HEK293 (cell line): ENCODE measurements around the gene TSHZ3.

Experiments used
- CTCF ChIA-PET: fragments of 350-600 bp; formaldehyde crosslinking; extraction: SDS; loops from one replicate; lab custom pipeline; 2021; ENCODE audit warnings: antibody characterized with exemption; lab: Yijun Ruan, JAX
- POLR2A ChIA-PET: fragments of 300-600 bp; formaldehyde crosslinking; extraction: SDS; loops from one replicate; lab custom pipeline; 2020; ENCODE audit warnings: antibody characterized with exemption, inconsistent platforms; lab: Yijun Ruan, JAX
- H3K27ac ChIP-seq: fragments of 200-500 bp; sonication (Bioruptor generic); 2 replicates; pipeline ENCODE4 v1.5.1; 2014; ENCODE audit warnings: low read depth, low read length, control low read depth, inconsistent platforms; ENCODE audit errors: extremely low read depth
- H3K36me3 ChIP-seq, 2 experiments: fragments of 200-500 bp in 1 of 2; sonication (Bioruptor generic) in 1 of 2; 1 replicate in 1 of 2; 2 replicates in 1 of 2; pipeline ENCODE4 v1.5.1; 2014 to 2017; ENCODE audit warnings: inconsistent platforms in 2 of 2, low read length in 2 of 2; ENCODE audit not compliant: control insufficient read depth in 2 of 2, insufficient read depth in 1 of 2
- H3K4me1 ChIP-seq: fragments of 200-500 bp; sonication (Bioruptor generic); 2 replicates; pipeline ENCODE4 v1.5.1; 2014; ENCODE audit warnings: mild to moderate bottlenecking, low read length, inconsistent platforms; ENCODE audit not compliant: control insufficient read depth, insufficient read depth
- H3K4me3 ChIP-seq: 2 replicates; pipeline ENCODE4 v1.5.1; 2011; ENCODE audit warnings: low read depth, mild to moderate bottlenecking, control low read depth, low read length, moderate library complexity
- H3K9me3 ChIP-seq: fragments of 200-500 bp; sonication (Bioruptor generic); 2 replicates; pipeline ENCODE4 v1.5.1; 2014; ENCODE audit warnings: low read depth, low read length, inconsistent platforms; ENCODE audit not compliant: control insufficient read depth, insufficient read depth
- EGR2 ChIP-seq: fragments of 450-650 bp; formaldehyde crosslinking; IDR thresholded peaks from 2 replicates; pipeline ENCODE4 v1.5.1; 2016; ENCODE audit warnings: low read depth, missing biosample characterization, missing genetic modification characterization
- GLIS1 ChIP-seq: fragments of 450-650 bp; formaldehyde crosslinking; IDR thresholded peaks from 2 replicates; pipeline ENCODE4 v1.5.1; 2016; ENCODE audit warnings: missing biosample characterization, missing genetic modification characterization
- PBX3 ChIP-seq: sonication (generic); formaldehyde crosslinking; IDR thresholded peaks from 2 replicates; pipeline ENCODE4 v1.8.1; 2022; ENCODE audit warnings: mild to moderate bottlenecking, moderate library complexity, missing genetic modification reagents
- SCRT2 ChIP-seq: fragments of 450-650 bp; formaldehyde crosslinking; IDR thresholded peaks from 2 replicates; pipeline ENCODE4 v1.5.1; 2016; ENCODE audit warnings: missing biosample characterization, missing genetic modification characterization
- YY1 ChIP-seq: fragments of 450-650 bp; formaldehyde crosslinking; IDR thresholded peaks from 2 replicates; pipeline ENCODE4 v1.5.1; 2018; ENCODE audit warnings: missing biosample characterization, missing genetic modification characterization
- ZBTB26 ChIP-seq: fragments of 450-650 bp; formaldehyde crosslinking; optimal IDR thresholded peaks from 2 replicates; pipeline ENCODE3; 2016; ENCODE audit warnings: missing biosample characterization, mild to moderate bottlenecking, missing genetic modification characterization
- ZBTB44 ChIP-seq: fragments of 450-650 bp; IDR thresholded peaks from 2 replicates; pipeline ENCODE4 v1.5.1; 2018; ENCODE audit warnings: missing biosample characterization, mild to moderate bottlenecking, missing genetic modification characterization
- ZBTB7A ChIP-seq: fragments of 450-650 bp; formaldehyde crosslinking; IDR thresholded peaks from 2 replicates; pipeline ENCODE4 v1.5.1; 2016; ENCODE audit warnings: low read depth, missing biosample characterization, missing genetic modification characterization
- ZNF146 ChIP-seq: fragments of 450-650 bp; formaldehyde crosslinking; IDR thresholded peaks from 2 replicates; pipeline ENCODE4 v1.5.1; 2016; ENCODE audit warnings: missing biosample characterization, missing genetic modification characterization
- ZNF155 ChIP-seq: fragments of 450-650 bp; formaldehyde crosslinking; IDR thresholded peaks from 2 replicates; pipeline ENCODE4 v1.5.1; 2016; ENCODE audit warnings: missing biosample characterization, missing genetic modification characterization
- ZNF157 ChIP-seq: fragments of 450-650 bp; formaldehyde crosslinking; IDR thresholded peaks from 2 replicates; pipeline ENCODE4 v1.5.1; 2016; ENCODE audit warnings: missing biosample characterization, missing genetic modification characterization
- ZNF274 ChIP-seq, 2 experiments: fragments of 200-500 bp in 1 of 2; fragments of 450-650 bp in 1 of 2; sonication (Bioruptor generic) in 1 of 2; formaldehyde crosslinking in 1 of 2; IDR thresholded peaks; 2 replicates each; pipeline versions ENCODE4 v1.5.1 to v1.6.1; 2014 to 2016; ENCODE audit warnings: borderline replicate concordance in 1 of 2, inconsistent platforms in 1 of 2, low read length in 1 of 2, missing biosample characterization in 1 of 2, missing genetic modification characterization in 1 of 2
- ZNF324 ChIP-seq: fragments of 450-650 bp; formaldehyde crosslinking; IDR thresholded peaks from 2 replicates; pipeline ENCODE4 v1.5.1; 2016; ENCODE audit warnings: missing biosample characterization, missing genetic modification characterization
- ZNF544 ChIP-seq: fragments of 450-650 bp; formaldehyde crosslinking; IDR thresholded peaks from 2 replicates; pipeline ENCODE4 v1.5.0; 2017; ENCODE audit warnings: missing biosample characterization, missing genetic modification characterization
- ZNF571 ChIP-seq: fragments of 450-650 bp; formaldehyde crosslinking; IDR thresholded peaks from 2 replicates; pipeline ENCODE4 v1.5.0; 2017; ENCODE audit warnings: missing biosample characterization, missing genetic modification characterization
- ZNF629 ChIP-seq: fragments of 450-650 bp; formaldehyde crosslinking; IDR thresholded peaks from 2 replicates; pipeline ENCODE4 v1.5.1; 2017; ENCODE audit warnings: missing biosample characterization, missing genetic modification characterization
- ZNF664 ChIP-seq: fragments of 450-650 bp; formaldehyde crosslinking; IDR thresholded peaks from 2 replicates; pipeline ENCODE4 v1.5.1; 2016; ENCODE audit warnings: missing biosample characterization, missing genetic modification characterization
- ZNF768 ChIP-seq: fragments of 450-650 bp; formaldehyde crosslinking; IDR thresholded peaks from 2 replicates; pipeline ENCODE4 v1.5.1; 2018; ENCODE audit warnings: missing biosample characterization, mild to moderate bottlenecking, missing genetic modification characterization
- ZSCAN16 ChIP-seq: fragments of 450-650 bp; formaldehyde crosslinking; IDR thresholded peaks from 2 replicates; pipeline ENCODE4 v1.5.1; 2016; ENCODE audit warnings: missing biosample characterization, missing genetic modification characterization

Gene TSHZ3

GRCh38 chr19:31235806-31236205 lies 113.4 kb downstream of the TSHZ3 start:
- H3K9me3 ChIP-seq: peaks cover 3% of the 10 kb centered on the region; the same call in 1 of the 2 replicates
- TF ChIP-seq SCRT2 (tag by site-specific recombination): peak; percentile 55; the same call in 1 of the 2 replicates
- no peak for TF ChIP-seq ZNF324
- TF ChIP-seq ZSCAN16 (tag by site-specific recombination): no peak
- TF ChIP-seq, all 188 proteins: peak for 1
- ChIA-PET POLR2A (no interaction called here), CTCF (interaction anchor here (0.6 to 1.2 kb wide), 2 partner anchors 181 to 1089 kb away, joined by 3 to 4 read pairs; no protein-coding TSS in a partner anchor)
- Histone ChIP-seq H3K36me3 (0 out of 3 replicates have a peak, but pooled peaks cover 0 to 6% of the 10 kb centered on the region in 2 experiments), H3K4me1 (no peaks in the 10 kb centered on the region), H3K27ac (no peak overlapping the region), H3K4me3 (no peak overlapping the region)

GRCh38 chr19:31233295-31233800 lies 115.9 kb downstream of the TSHZ3 start:
- ChIA-PET POLR2A (no interaction called here), CTCF (interaction anchor here (0.6 to 2.0 kb wide), 3 partner anchors 42 to 899 kb away, joined by 3 to 14 read pairs (median 4); no protein-coding TSS in a partner anchor)
- TF ChIP-seq EGR2 (tag by site-specific recombination) (no peak), ZNF155 (no peak), ZNF571 (tag by site-specific recombination) (no peak), ZNF664 (no peak), YY1 (no peak), PBX3 (CRISPR knock-in tag) (no peak), ZNF157 (tag by site-specific recombination) (no peak)
- no peaks in the 10 kb centered on the region; a peak in 1 of 3 replicates for H3K36me3 ChIP-seq
- H3K4me1 ChIP-seq: no peaks in the 10 kb centered on the region
- 0 out of 2 replicates have a peak, but pooled peaks cover 2% of the 10 kb centered on the region for H3K9me3 ChIP-seq
- H3K27ac ChIP-seq: no peak overlapping the region
- H3K4me3 ChIP-seq: no peak overlapping the region

- POLR2A ChIA-PET: no interaction called here
- TF ChIP-seq ZNF146 (tag by site-specific recombination) (peak; percentile 58; the same call in 1 of the 2 replicates), ZNF768 (no peak)
- TF ChIP-seq, all 188 proteins: peak for 1
- no peak overlapping the region for H3K27ac ChIP-seq
- CTCF ChIA-PET: interaction anchor here (2.0 kb wide), 1 partner anchor 178 kb away, joined by 14 read pairs; no protein-coding TSS in a partner anchor
- H3K36me3 ChIP-seq: no peaks in the 10 kb centered on the region; a peak in 1 of 3 replicates
- H3K4me3 ChIP-seq: no peak overlapping the region
- H3K4me1 ChIP-seq: no peaks in the 10 kb centered on the region
- peaks cover 2% of the 10 kb centered on the region; the same call in 1 of the 2 replicates for H3K9me3 ChIP-seq
These were observed 116.4 kb downstream of the TSHZ3 start for GRCh38 chr19:31232871-31233270.

GRCh38 chr19:31232180-31232579 lies 117.1 kb downstream of the TSHZ3 start:
- TF ChIP-seq GLIS1: no peak
- TF ChIP-seq ZNF544 (tag by site-specific recombination): no peak
- Histone ChIP-seq H3K4me1 (no peaks in the 10 kb centered on the region), H3K4me3 (no peak overlapping the region), H3K27ac (no peak overlapping the region), H3K9me3 (peaks cover 2% of the 10 kb centered on the region; the same call in 1 of the 2 replicates), H3K36me3 (no peaks in the 10 kb centered on the region; a peak in 1 of 3 replicates)
- POLR2A ChIA-PET: interaction anchor here (0.6 kb wide), 1 partner anchor 54 kb away, joined by 3 read pairs; no protein-coding TSS in a partner anchor
- CTCF ChIA-PET: interaction anchor here (0.6 to 2.0 kb wide), 4 partner anchors 9 to 210 kb away, joined by 3 to 14 read pairs (median 4); no protein-coding TSS in a partner anchor

GRCh38 chr19:31231237-31231636 lies 118.0 kb downstream of the TSHZ3 start:
- peaks cover 2% of the 10 kb centered on the region; the same call in 1 of the 2 replicates for H3K9me3 ChIP-seq
- no peak for TF ChIP-seq ZBTB7A (tag by site-specific recombination)
- no peak for TF ChIP-seq EGR2 (tag by site-specific recombination)
- no peak for TF ChIP-seq ZBTB26 (tag by site-specific recombination)
- no peak for TF ChIP-seq ZBTB44
- TF ChIP-seq ZNF629 (tag by site-specific recombination): no peak
- no peak for TF ChIP-seq ZNF274 (IDR thresholded peaks at IDR 0.05; ENCODE audit: low read length)
- no peak for TF ChIP-seq ZNF274 (tag by site-specific recombination; IDR thresholded peaks at IDR 0.05; ENCODE audit: borderline replicate concordance)

More at GRCh38 chr19:31231237-31231636, 118.0 kb downstream of the TSHZ3 start:
- Histone ChIP-seq H3K4me1 (no peaks in the 10 kb centered on the region), H3K4me3 (no peak overlapping the region), H3K27ac (no peak overlapping the region), H3K36me3 (no peaks in the 10 kb centered on the region; a peak in 1 of 3 replicates)
- ChIA-PET POLR2A (interaction anchor here (0.6 to 1.5 kb wide), 2 partner anchors 9 to 11 kb away, joined by 3 read pairs; no protein-coding TSS in a partner anchor), CTCF (interaction anchor here (0.6 to 2.0 kb wide), 3 partner anchors 10 to 177 kb away, joined by 3 to 14 read pairs (median 3); no protein-coding TSS in a partner anchor)
